CD14-positive monocyte (primary cell): ENCODE measurements around the gene TTC9C. TPM values are rescaled to one million over a fixed set of nuclear protein-coding genes. Genes with fewer than 3 reads are reported as not detected.
"Not testable (repeated sequence)": the region's sequence is repeated elsewhere in the genome, so short reads cannot be mapped to it uniquely, and the experiment has no call there.

ENCODE experiments used
- DNase-seq, 3 donors: peaks; one replicate each; pipeline ENCODE4 v3.0.0-alpha.2; 2011 to 2022
- H2AFZ ChIP-seq: 2 replicates; pipeline ENCODE4 v1.6.0; 2012; ENCODE audit warnings: mild to moderate bottlenecking, low read depth, low read length, inconsistent platforms; ENCODE audit not compliant: insufficient read depth, poor library complexity, severe bottlenecking
- H3K27ac ChIP-seq, 2 donors: 1 replicate in 1 of 2; 2 replicates in 1 of 2; pipeline ENCODE4 v1.5.1; 2012 to 2013; ENCODE audit warnings: low read length in 2 of 2, control low read depth in 1 of 2, inconsistent platforms in 1 of 2, low read depth in 1 of 2, mild to moderate bottlenecking in 1 of 2
- H3K27me3 ChIP-seq, 2 donors: one replicate each; pipeline versions ENCODE4 v1.6.0 to v1.6.1; 2011 to 2013; ENCODE audit warnings: low read length in 2 of 2; ENCODE audit not compliant: control insufficient read depth in 2 of 2, insufficient read depth in 2 of 2
- H3K36me3 ChIP-seq, 2 donors: replicated peaks in 1 of 2; 1 replicate in 1 of 2; 2 replicates in 1 of 2; pipeline versions ENCODE4 v1.5.1 to v1.6.1; 2012 to 2013; ENCODE audit warnings: low read length in 2 of 2, control low read depth in 1 of 2, inconsistent platforms in 1 of 2, mild to moderate bottlenecking in 1 of 2; ENCODE audit not compliant: insufficient read depth in 2 of 2, control insufficient read depth in 1 of 2
- H3K4me1 ChIP-seq, 2 donors: 1 replicate in 1 of 2; 2 replicates in 1 of 2; pipeline versions ENCODE4 v1.5.1 to v1.6.1; 2012 to 2013; ENCODE audit warnings: low read length in 2 of 2, control low read depth in 1 of 2, inconsistent platforms in 1 of 2, mild to moderate bottlenecking in 1 of 2, moderate library complexity in 1 of 2; ENCODE audit not compliant: insufficient read depth in 2 of 2, control insufficient read depth in 1 of 2
- H3K4me2 ChIP-seq: replicated peaks from 2 replicates; pipeline ENCODE3; 2012; ENCODE audit warnings: low read length, moderate library complexity, mild to moderate bottlenecking; ENCODE audit not compliant: poor library complexity, severe bottlenecking; ENCODE audit errors: extremely low read depth
- H3K4me3 ChIP-seq, 3 experiments: fragments of 200-600 bp in 1 of 3; sonication (generic) in 1 of 3; replicated peaks in 1 of 3; 1 replicate in 2 of 3; 2 replicates in 1 of 3; pipeline ENCODE4 v1.5.1; 2011 to 2013; ENCODE audit warnings: low read length in 3 of 3, mild to moderate bottlenecking in 3 of 3, control low read depth in 2 of 3, low read depth in 2 of 3, inconsistent platforms in 1 of 3, moderate library complexity in 1 of 3
- H3K79me2 ChIP-seq: 2 replicates; pipeline ENCODE4 v1.6.0; 2012; ENCODE audit warnings: mild to moderate bottlenecking, control low read depth, inconsistent platforms, low read length, moderate library complexity; ENCODE audit not compliant: insufficient read depth
- H3K9ac ChIP-seq: 2 replicates; pipeline ENCODE4 v1.6.0; 2017; ENCODE audit warnings: low read length, mild to moderate bottlenecking; ENCODE audit not compliant: insufficient read depth, poor library complexity, severe bottlenecking
- H3K9me3 ChIP-seq, 2 donors: replicated peaks in 1 of 2; 1 replicate in 1 of 2; 2 replicates in 1 of 2; pipeline versions ENCODE4 v1.5.1 to v1.6.1; 2012 to 2013; ENCODE audit warnings: low read length in 2 of 2, control low read depth in 1 of 2; ENCODE audit not compliant: control insufficient read depth in 1 of 2, insufficient read depth in 1 of 2
- H4K20me1 ChIP-seq: 2 replicates; pipeline ENCODE4 v1.6.0; 2012; ENCODE audit warnings: mild to moderate bottlenecking, low read length, control low read depth, moderate library complexity; ENCODE audit not compliant: insufficient read depth
- H3K27ac Mint-ChIP-seq, 7 donors: one replicate each; pipeline ENCODE4 v1.8.0; 2020; ENCODE audit warnings: mild to moderate bottlenecking in 7 of 7, mixed read lengths in 7 of 7, moderate library complexity in 6 of 7, inconsistent platforms in 2 of 7
- H3K27me3 Mint-ChIP-seq, 3 donors: one replicate each; pipeline ENCODE4 v1.8.0; 2021 to 2022; ENCODE audit warnings: low read depth in 3 of 3, mild to moderate bottlenecking in 3 of 3, mixed read lengths in 3 of 3, moderate library complexity in 3 of 3, inconsistent platforms in 1 of 3
- H3K36me3 Mint-ChIP-seq, 2 donors: one replicate each; pipeline ENCODE4 v1.8.0; 2020; ENCODE audit warnings: mixed read lengths in 2 of 2, inconsistent platforms in 1 of 2, mild to moderate bottlenecking in 1 of 2
- H3K4me1 Mint-ChIP-seq: one replicate; pipeline ENCODE4 v1.8.0; 2020; ENCODE audit warnings: mild to moderate bottlenecking, mixed read lengths
- H3K4me3 Mint-ChIP-seq, 2 donors: one replicate each; pipeline ENCODE4 v1.8.0; 2020; ENCODE audit warnings: mild to moderate bottlenecking in 2 of 2, mixed read lengths in 2 of 2, moderate library complexity in 1 of 2
- H3K9me3 Mint-ChIP-seq, 7 donors: one replicate each; pipeline ENCODE4 v1.8.0; 2020 to 2022; ENCODE audit warnings: mixed read lengths in 7 of 7, mild to moderate bottlenecking in 6 of 7, moderate library complexity in 6 of 7, inconsistent platforms in 2 of 7
- CTCF ChIP-seq: fragments of 200-600 bp; IDR thresholded peaks from one replicate; pipeline ENCODE4 v1.8.0; 2022; ENCODE audit warnings: antibody characterized with exemption, mild to moderate bottlenecking
- WGBS: methylation state at CpG from one replicate; pipeline ENCODE4 v1.1.5; 2013; ENCODE audit warnings: missing lambda C conversion rate; ENCODE audit not compliant: insufficient coverage; 5-methylcytosine and 5-hydroxymethylcytosine counted together
- intact Hi-C, 2 donors: fragments of 100-400 bp; cut with micrococcal nuclease; formaldehyde crosslinking; loops; one replicate each; pipeline versions ENCODE4 v1.15.0 to v1.15.1; 2023
- polyA plus RNA-seq, 3 donors: library from polyadenylated mRNA; depleted of rRNA in 1 of 3; unstranded in 2 of 3; stranded (reverse) in 1 of 3; fragments of 300-500 nt in 2 of 3; fragments of >200 nt in 1 of 3; fragmentation: Illumina TruSeq in 2 of 3; gene quantifications; 1 replicate in 2 of 3; 2 replicates in 1 of 3; pipeline ENCODE4 v1.2.3, GENCODE V29; 2012 to 2021

Gene TTC9C
- polyA plus RNA-seq, 3 donors, result 17.9 to 21.6 (median 20.4) TPM

- DNase-seq, result no peak
- Mint-ChIP-seq H3K27me3 (peaks cover 25 to 32% (median 29%) of the 10 kb centered on the region in 3 donors), H3K4me1 (peaks cover 5% of the 10 kb centered on the region), H3K9me3 (peaks cover 0 to 4% (median 0%) of the 10 kb centered on the region in 7 donors), H3K4me3 (peak overlapping the region in 1 of 2 donors; percentile 63), H3K36me3 (peaks cover 41 to 45% of the 10 kb centered on the region in 2 donors), H3K27ac (no peak overlapping the region)
- H3K79me2 ChIP-seq, result no peaks in the 10 kb centered on the region
- no peaks in the 10 kb centered on the region for H4K20me1 ChIP-seq
- H3K4me1 ChIP-seq, result peaks cover 5 to 8% of the 10 kb centered on the region in 2 donors
- peaks cover 9 to 26% of the 10 kb centered on the region in 2 donors for H3K27me3 ChIP-seq
- peaks cover 29 to 39% of the 10 kb centered on the region in 2 donors for H3K36me3 ChIP-seq
- H2AFZ ChIP-seq, result peak overlapping the region; percentile 72
- no peak overlapping the region for H3K4me2 ChIP-seq
- no peak for TF ChIP-seq CTCF
- intact Hi-C loops, result loop anchor here in 1 of 2 donors (5.0 kb wide), 1 partner anchor 291 kb away; no protein-coding TSS in a partner anchor
- WGBS, result no CpG with 5 or more reads among the region's 1 CpG
- no peak overlapping the region for H3K4me3 ChIP-seq
- no peaks in the 10 kb centered on the region for H3K9me3 ChIP-seq
- no peak overlapping the region for H3K27ac ChIP-seq
- H3K9ac ChIP-seq, result no peak overlapping the region
Measured at GRCh38 chr11:62688491-62688890, 39.8 kb upstream of the TTC9C start.

- Histone ChIP-seq H3K27ac (no peak within 1 kb of the TSS), H2AFZ (no peak within 1 kb of the TSS), H3K79me2 (no peaks in the 10 kb centered on the region), H3K36me3 (peaks cover 29 to 41% of the 10 kb centered on the region in 2 donors), H3K4me1 (peaks cover 5 to 8% of the 10 kb centered on the region in 2 donors), H4K20me1 (no peaks in the 10 kb centered on the region), H3K27me3 (peaks cover 9 to 26% of the 10 kb centered on the region in 2 donors), H3K4me2 (no peak within 1 kb of the TSS), H3K4me3 (no peak within 1 kb of the TSS), H3K9ac (no peak within 1 kb of the TSS), H3K9me3 (no peaks in the 10 kb centered on the region)
- Mint-ChIP-seq H3K36me3 (peaks cover 43 to 56% of the 10 kb centered on the region in 2 donors), H3K27ac (peak within 1 kb of the TSS in 1 of 7 donors; percentile 31), H3K9me3 (peaks cover 0 to 4% (median 0%) of the 10 kb centered on the region in 7 donors), H3K4me1 (peaks cover 5% of the 10 kb centered on the region), H3K27me3 (peaks cover 26 to 32% (median 29%) of the 10 kb centered on the region in 3 donors), H3K4me3 (peak within 1 kb of the TSS in 1 of 2 donors; percentile 63)
- 78% methylated on average over 4 of the region's 11 CpGs for WGBS
- no peak for DNase-seq
- TF ChIP-seq CTCF, result no peak
- intact Hi-C loops, result loop anchor here (5.0 to 10.0 kb wide), 2 partner anchors 292 to 295 kb away; no protein-coding TSS in a partner anchor
Measured at GRCh38 chr11:62689421-62690183, 38.7 kb upstream of the TTC9C start, which contains the start of gene LRRN4CL. TSS of gene LRRN4CL (minus strand) at chr11:62689530. CDS start at chr11:62688508, 1,022 bp downstream.

- H3K36me3 ChIP-seq, result peaks cover 29 to 41% of the 10 kb centered on the region in 2 donors
- H3K4me1 Mint-ChIP-seq, H3K9ac ChIP-seq: not testable (repeated sequence)
Measured at GRCh38 chr11:62693624-62694023, 34.7 kb upstream of the TTC9C start.

More at GRCh38 chr11:62693624-62694023, 34.7 kb upstream of the TTC9C start:
- H3K27me3 ChIP-seq, H3K79me2 ChIP-seq, DNase-seq, H3K9me3 ChIP-seq, H3K27ac ChIP-seq, H3K4me3 ChIP-seq, H3K4me3 Mint-ChIP-seq, H3K27ac Mint-ChIP-seq, H2AFZ ChIP-seq, H3K9me3 Mint-ChIP-seq, H3K4me1 ChIP-seq, H4K20me1 ChIP-seq, H3K4me2 ChIP-seq: not testable (repeated sequence)
- Mint-ChIP-seq H3K27me3 (peaks cover 8 to 11% (median 10%) of the 10 kb centered on the region in 3 donors), H3K36me3 (peaks cover 49 to 73% of the 10 kb centered on the region in 2 donors)
- intact Hi-C loops, result loop anchor here in 1 of 2 donors (10.0 kb wide), 1 partner anchor 299 kb away; no protein-coding TSS in a partner anchor
- no CpG with 5 or more reads among the region's 4 CpGs for WGBS
